ENCODE data around the gene TRIM71. TPM values are rescaled to one million over a fixed set of nuclear protein-coding genes. Genes with fewer than 3 reads are reported as not detected.

TRIM71 gene
- total RNA-seq, 1 experiment from 2014 or later: 376 TPM

GRCh38 chr3:32909999-32910398 is 92.2 kb downstream of the TRIM71 start:
- no peak overlapping the region for H3K9ac ChIP-seq (ENCODE audit: extremely low read depth, insufficient read length, low read length)
- no peaks in the 10 kb centered on the region for H3K36me3 Mint-ChIP-seq (ENCODE audit: insufficient read depth in 1 of 3, low read depth in 3 of 3)
- H4K8ac ChIP-seq (replicated peaks; ENCODE audit: insufficient read length, low read depth, low read length): no peak overlapping the region
- no peak overlapping the region for H3K27ac Mint-ChIP-seq
- H3K4me1 ChIP-seq (ENCODE audit: insufficient read depth, low read length): no peaks in the 10 kb centered on the region
- no peak overlapping the region for H2BK120ac ChIP-seq (ENCODE audit: low read depth, low read length, poor library complexity, severe bottlenecking)
- H3K23me2 ChIP-seq (ENCODE audit: insufficient read length, low read depth, low read length, poor library complexity, severe bottlenecking): no peaks in the 10 kb centered on the region
- H3K27ac ChIP-seq (ENCODE audit: insufficient read length, low read depth, low read length): no peak overlapping the region
- H2AFZ ChIP-seq (ENCODE audit: low read length): no peak overlapping the region
- no peak overlapping the region for H3K4me3 Mint-ChIP-seq
- no peaks in the 10 kb centered on the region for H3K9me3 ChIP-seq (ENCODE audit: control insufficient read depth, low read depth, low read length)
- H2BK20ac ChIP-seq (ENCODE audit: low read depth, low read length, poor library complexity, severe bottlenecking): no peak overlapping the region
- H3K18ac ChIP-seq (ENCODE audit: insufficient read length, low read depth, low read length): no peak overlapping the region
- H4K91ac ChIP-seq (ENCODE audit: insufficient read length, low read depth, low read length): no peak overlapping the region
- no peak overlapping the region for H3K4ac ChIP-seq (ENCODE audit: low read depth, low read length)
- no peak overlapping the region for H3K23ac ChIP-seq (ENCODE audit: insufficient read length, low read depth, low read length)
- DNase-seq: no peak
- no peaks in the 10 kb centered on the region for H3K4me1 Mint-ChIP-seq
- no peak overlapping the region for H3K56ac ChIP-seq (ENCODE audit: insufficient read length, low read depth, low read length)
- H2BK15ac ChIP-seq (ENCODE audit: low read depth, low read length): no peak overlapping the region
- H4K5ac ChIP-seq (ENCODE audit: insufficient read length, low read depth, low read length): no peak overlapping the region
- no peak overlapping the region for H2BK12ac ChIP-seq (ENCODE audit: insufficient read length, low read depth, low read length)
- no peaks in the 10 kb centered on the region for H3K27me3 ChIP-seq (ENCODE audit: insufficient read depth, low read length)
- H3K27me3 Mint-ChIP-seq (ENCODE audit: low read depth): no peaks in the 10 kb centered on the region
- no peaks in the 10 kb centered on the region for H3K79me2 ChIP-seq (ENCODE audit: insufficient read depth, low read length)
- H3K79me1 ChIP-seq (ENCODE audit: insufficient read depth, low read depth, low read length, poor library complexity, severe bottlenecking): no peaks in the 10 kb centered on the region
- H3K9me3 Mint-ChIP-seq: no peaks in the 10 kb centered on the region
- H2BK5ac ChIP-seq (ENCODE audit: insufficient read length, low read length): no peak overlapping the region
- H2AK5ac ChIP-seq (ENCODE audit: insufficient read length, low read length): no peak overlapping the region
- no peak overlapping the region for H3K4me2 ChIP-seq (ENCODE audit: insufficient read depth, insufficient read length, low read length)
- no CpG with 5 or more reads among the region's 3 CpGs for WGBS (ENCODE audit: extremely low coverage, insufficient read length, low lambda C conversion rate)
- TF ChIP-seq CTCF (conservative IDR thresholded peaks at IDR 0.05): no peak
- no peak overlapping the region for H3K14ac ChIP-seq (ENCODE audit: insufficient read depth, low read length)
- H4K20me1 ChIP-seq (ENCODE audit: control insufficient read depth, insufficient read depth, insufficient read length): no peaks in the 10 kb centered on the region
- H3T11ph ChIP-seq (ENCODE audit: low read length): no peak overlapping the region
